PC-9 (cell line): ENCODE measurements around the gene ODF2. TPM values are rescaled to one million over a fixed set of nuclear protein-coding genes. Genes with fewer than 3 reads are reported as not detected.

ENCODE experiments used
- BruUV-seq: library from RNA; stranded (reverse); fragments of 400-500 nt; replicated peaks from 2 replicates; lab custom pipeline; 2021; lab: Mats Ljungman, UMichigan
- CTCF ChIA-PET: fragments of 300-600 bp; sonication (Branson Sonifier 250); formaldehyde crosslinking; loops from one replicate; lab custom pipeline; 2022; ENCODE audit warnings: antibody characterized with exemption; lab: Charles Lee
- POLR2A ChIA-PET: fragments of 300-600 bp; sonication (Branson Sonifier 250); formaldehyde crosslinking; loops from one replicate; lab custom pipeline; 2022; ENCODE audit warnings: antibody characterized with exemption; ENCODE audit not compliant: unreplicated experiment; lab: Charles Lee
- DNase-seq, 2 experiments: peaks; one replicate each; pipeline versions ENCODE4 v3.0.0 to v3.0.0-alpha.2; 2015 to 2022; ENCODE audit warnings: mixed read lengths in 1 of 2
- H2AFZ ChIP-seq: fragments of 200-600 bp; sonication (generic); 2 replicates; pipeline ENCODE4 v1.8.1; 2017; ENCODE audit warnings: antibody characterized with exemption
- H3F3A ChIP-seq: fragments of 200-600 bp; sonication (generic); 2 replicates; pipeline ENCODE4 v1.8.1; 2017; ENCODE audit warnings: antibody characterized with exemption, mild to moderate bottlenecking, low read depth; ENCODE audit not compliant: insufficient read depth
- H3K27ac ChIP-seq: fragments of 200-600 bp; sonication (generic); 2 replicates; pipeline ENCODE4 v1.6.1; 2016; ENCODE audit warnings: mixed run types
- H3K27me3 ChIP-seq: fragments of 200-600 bp; sonication (generic); 2 replicates; pipeline ENCODE4 v1.6.1; 2016; ENCODE audit warnings: low read depth, mixed run types; ENCODE audit not compliant: insufficient read depth
- H3K36me3 ChIP-seq: fragments of 200-600 bp; sonication (generic); 2 replicates; pipeline ENCODE4 v1.6.1; 2016; ENCODE audit warnings: low read depth, mixed run types
- H3K4me1 ChIP-seq: fragments of 200-600 bp; sonication (generic); replicated peaks from 2 replicates; pipeline ENCODE4 v1.6.1; 2016; ENCODE audit warnings: mixed run types; ENCODE audit not compliant: insufficient read depth
- H3K4me2 ChIP-seq: fragments of 200-600 bp; sonication (generic); 2 replicates; pipeline ENCODE4 v1.6.1; 2017; ENCODE audit warnings: mixed run types
- H3K4me3 ChIP-seq: fragments of 200-600 bp; sonication (generic); 2 replicates; pipeline ENCODE4 v1.6.1; 2016; ENCODE audit warnings: mixed run types
- H3K79me2 ChIP-seq: fragments of 200-600 bp; sonication (generic); 2 replicates; pipeline ENCODE4 v1.6.1; 2017; ENCODE audit warnings: low read depth, mixed run types
- H3K9me2 ChIP-seq: fragments of 200-600 bp; sonication (generic); 2 replicates; pipeline ENCODE4 v1.8.1; 2017; ENCODE audit warnings: mild to moderate bottlenecking; ENCODE audit not compliant: insufficient read depth
- H3K9me3 ChIP-seq: fragments of 200-600 bp; sonication (generic); 2 replicates; pipeline ENCODE4 v1.8.1; 2016; ENCODE audit warnings: low read depth; ENCODE audit not compliant: insufficient read depth
- H4K20me1 ChIP-seq: fragments of 200-600 bp; sonication (generic); 2 replicates; pipeline ENCODE4 v1.8.1; 2017; ENCODE audit not compliant: insufficient read depth
- EZH2 ChIP-seq: fragments of 200-600 bp; sonication (generic); IDR thresholded peaks from 2 replicates; pipeline ENCODE4 v1.8.0; 2017; ENCODE audit warnings: antibody characterized with exemption, low read depth
- intact Hi-C: fragments of 100-400 bp; cut with micrococcal nuclease; formaldehyde crosslinking; loops from one replicate; pipeline ENCODE4 v1.10.0; 2022; ENCODE audit not compliant: unreplicated experiment
- total RNA-seq: library from RNA; stranded (reverse); gene quantifications from 2 replicates; pipeline ENCODE4 v1.2.3, GENCODE V29; 2021
- TF ChIP-seq, protein P1 (sequence below): fragments of 200-600 bp; sonication (generic); conservative IDR thresholded peaks from 2 replicates; pipeline ENCODE4 v1.6.1; 2017; ENCODE audit warnings: mixed run types, antibody characterized with exemption, mild to moderate bottlenecking, moderate library complexity

The ODF2 gene
- total RNA-seq, 1 experiment from 2014 or later: 58.2 TPM

DNA sequence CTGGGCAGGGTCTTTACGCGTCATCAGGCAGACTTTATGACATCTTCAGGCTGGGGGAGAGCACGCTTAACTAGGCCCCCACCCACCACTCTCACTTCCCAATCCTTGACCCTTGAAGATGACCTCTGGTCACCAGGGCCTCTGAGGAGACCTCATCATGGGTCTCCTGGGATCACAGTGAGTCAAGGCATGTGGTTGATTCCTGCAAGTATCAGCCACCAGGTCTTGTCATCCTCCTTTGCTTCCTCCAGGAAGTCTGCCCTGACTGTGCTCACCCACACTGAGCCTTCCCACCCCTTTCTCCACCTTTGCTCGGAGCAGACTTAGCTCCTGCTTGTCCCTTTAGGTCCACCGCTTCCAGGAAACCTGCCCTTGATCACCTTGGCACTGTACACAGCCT lies 17.3 kb downstream of the ODF2 start:
- ChIA-PET POLR2A (no interaction called here), CTCF (no interaction called here)
- H3K36me3 ChIP-seq: 0 out of 2 replicates have a peak, but pooled peaks cover 9% of the 10 kb centered on the region
- TF ChIP-seq, protein P1, sequence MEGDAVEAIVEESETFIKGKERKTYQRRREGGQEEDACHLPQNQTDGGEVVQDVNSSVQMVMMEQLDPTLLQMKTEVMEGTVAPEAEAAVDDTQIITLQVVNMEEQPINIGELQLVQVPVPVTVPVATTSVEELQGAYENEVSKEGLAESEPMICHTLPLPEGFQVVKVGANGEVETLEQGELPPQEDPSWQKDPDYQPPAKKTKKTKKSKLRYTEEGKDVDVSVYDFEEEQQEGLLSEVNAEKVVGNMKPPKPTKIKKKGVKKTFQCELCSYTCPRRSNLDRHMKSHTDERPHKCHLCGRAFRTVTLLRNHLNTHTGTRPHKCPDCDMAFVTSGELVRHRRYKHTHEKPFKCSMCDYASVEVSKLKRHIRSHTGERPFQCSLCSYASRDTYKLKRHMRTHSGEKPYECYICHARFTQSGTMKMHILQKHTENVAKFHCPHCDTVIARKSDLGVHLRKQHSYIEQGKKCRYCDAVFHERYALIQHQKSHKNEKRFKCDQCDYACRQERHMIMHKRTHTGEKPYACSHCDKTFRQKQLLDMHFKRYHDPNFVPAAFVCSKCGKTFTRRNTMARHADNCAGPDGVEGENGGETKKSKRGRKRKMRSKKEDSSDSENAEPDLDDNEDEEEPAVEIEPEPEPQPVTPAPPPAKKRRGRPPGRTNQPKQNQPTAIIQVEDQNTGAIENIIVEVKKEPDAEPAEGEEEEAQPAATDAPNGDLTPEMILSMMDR: no peak
- TF ChIP-seq EZH2: no peak
- intact Hi-C loops: no loop called here
- no peak for DNase-seq
- H3K9me3 ChIP-seq: no peaks in the 10 kb centered on the region
- no peak overlapping the region for H3K4me2 ChIP-seq
- H4K20me1 ChIP-seq: no peaks in the 10 kb centered on the region
- no peaks in the 10 kb centered on the region for H3K27me3 ChIP-seq
- H2AFZ ChIP-seq: no peak overlapping the region
- BruUV-seq: no TSS peak
- H3K4me1 ChIP-seq: no peaks in the 10 kb centered on the region
- H3K9me2 ChIP-seq: no peaks in the 10 kb centered on the region
- no peaks in the 10 kb centered on the region for H3K79me2 ChIP-seq
- no peak overlapping the region for H3K4me3 ChIP-seq
- H3K27ac ChIP-seq: no peak overlapping the region
- no peaks in the 10 kb centered on the region for H3F3A ChIP-seq

DNA sequence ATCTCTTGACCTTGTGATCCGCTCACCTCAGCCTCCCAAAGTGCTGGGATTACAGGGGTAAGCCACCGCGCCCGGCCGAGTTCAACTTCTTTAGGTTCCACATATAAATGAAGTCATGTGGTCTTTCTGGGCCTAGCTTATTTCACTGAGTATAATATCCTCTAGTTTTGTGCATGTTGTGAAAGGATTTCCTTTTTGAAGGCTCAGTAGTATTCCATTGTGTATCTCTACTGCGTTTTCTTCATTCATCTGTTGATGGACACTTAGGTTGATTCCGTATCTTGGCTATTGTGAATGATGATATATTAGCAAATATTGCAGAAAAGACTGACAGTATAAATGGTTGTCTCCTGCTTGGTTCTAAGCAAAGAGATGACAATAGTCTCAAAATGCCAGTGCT lies 20.1 kb downstream of the ODF2 start:
- ChIA-PET CTCF (no interaction called here), POLR2A (no interaction called here)
- Histone ChIP-seq H3F3A (no peaks in the 10 kb centered on the region), H2AFZ (no peak overlapping the region), H3K27ac (no peak overlapping the region), H4K20me1 (no peaks in the 10 kb centered on the region), H3K4me1 (no peaks in the 10 kb centered on the region), H3K4me2 (no peak overlapping the region), H3K9me3 (no peaks in the 10 kb centered on the region), H3K79me2 (no peaks in the 10 kb centered on the region), H3K4me3 (no peak overlapping the region), H3K9me2 (no peaks in the 10 kb centered on the region), H3K27me3 (no peaks in the 10 kb centered on the region), H3K36me3 (0 out of 2 replicates have a peak, but pooled peaks cover 9% of the 10 kb centered on the region)
- TF ChIP-seq, protein P1: no peak
- no peak for TF ChIP-seq EZH2
- intact Hi-C loops: no loop called here
- no peak for DNase-seq
- BruUV-seq: no TSS peak

DNA sequence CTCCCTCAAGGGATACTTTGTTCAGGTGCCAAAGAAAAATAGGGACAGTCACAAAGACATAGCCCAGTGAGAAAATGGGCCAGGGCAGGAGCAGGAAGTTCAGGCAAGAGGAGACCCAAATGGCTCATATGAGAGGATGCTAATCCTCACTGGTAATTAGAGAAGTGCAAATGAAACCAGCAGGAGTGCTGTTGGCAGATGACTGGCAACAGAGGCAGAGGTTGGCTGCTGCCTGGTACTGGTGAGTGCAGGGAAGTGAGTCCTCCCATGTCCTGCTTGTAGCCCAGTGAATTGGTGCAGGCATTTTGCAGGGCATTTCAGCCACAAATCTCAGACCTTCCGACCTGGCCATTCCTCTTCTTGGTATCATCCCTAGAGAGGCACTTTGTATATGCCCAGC lies 23.5 kb downstream of the ODF2 start:
- no TSS peak for BruUV-seq
- Histone ChIP-seq H3K4me3 (no peak overlapping the region), H3K9me2 (no peaks in the 10 kb centered on the region), H3K4me1 (no peaks in the 10 kb centered on the region), H3K4me2 (no peak overlapping the region), H3K9me3 (no peaks in the 10 kb centered on the region), H4K20me1 (no peaks in the 10 kb centered on the region), H3K27me3 (no peaks in the 10 kb centered on the region), H2AFZ (no peak overlapping the region), H3F3A (no peaks in the 10 kb centered on the region), H3K27ac (no peak overlapping the region), H3K36me3 (peaks cover 9% of the 10 kb centered on the region; the same call in 1 of the 2 replicates), H3K79me2 (no peaks in the 10 kb centered on the region)
- ChIA-PET CTCF (no interaction called here), POLR2A (no interaction called here)
- TF ChIP-seq, protein P1: no peak
- TF ChIP-seq EZH2: no peak
- intact Hi-C loops: no loop called here
- DNase-seq: no peak
